Measurements from ENCODE around the gene ACVR1.

ACVR1 gene

DNA sequence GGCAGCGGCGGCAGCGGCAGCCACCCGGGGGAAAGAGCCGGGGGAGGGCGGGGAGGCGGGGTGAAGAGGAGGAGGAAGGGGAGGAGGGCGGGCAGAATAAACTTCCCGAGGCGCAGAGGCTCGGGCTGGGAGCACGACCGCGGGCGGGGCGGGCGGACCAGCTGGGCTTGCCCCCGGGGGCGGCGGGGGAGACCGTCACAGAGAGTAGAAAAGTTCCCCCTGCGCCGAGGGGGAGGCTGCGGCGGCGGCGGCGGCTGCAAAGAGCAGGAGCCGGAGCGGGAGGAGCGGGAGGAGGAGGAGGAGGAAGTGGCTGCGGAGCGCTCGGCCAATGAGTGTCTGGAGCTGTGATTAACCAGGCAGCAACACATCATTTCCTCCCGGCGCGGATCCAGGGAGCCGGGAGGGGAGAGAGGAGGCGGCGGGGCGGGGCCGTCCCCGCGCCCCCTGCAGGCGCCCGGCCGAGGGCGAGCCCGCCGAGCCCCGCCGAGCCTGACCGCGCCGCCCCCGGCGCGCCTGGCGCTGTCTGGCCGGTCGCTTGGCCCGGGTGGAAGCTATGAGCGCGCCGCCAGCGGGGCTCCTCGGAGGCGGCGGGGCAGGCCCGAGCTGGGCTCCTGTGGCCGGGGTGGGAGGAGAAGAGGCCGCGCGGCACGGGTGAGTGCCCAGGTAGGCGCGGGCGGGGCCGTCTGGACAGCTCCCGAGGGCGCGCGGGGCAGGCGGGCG lies at the start of gene ACVR1:
Gene ACVR1, minus strand, starts transcription at position 265 of the 720 bp plus-strand sequence. CDS start 76,837 bp downstream, outside the sequence.
- peak within 1 kb of the TSS; percentile 63 for H3K4me3 ChIP-seq (ENCODE audit: low read depth, low read length)
- peak; percentile 14; the same call in 1 of the 2 replicates for TF ChIP-seq CTCF (IDR thresholded peaks at IDR 0.05; ENCODE audit: control insufficient read depth, extremely low read depth, insufficient read depth)
- DNase-seq (ENCODE audit: low read depth), result peak; percentile 89

- DNase-seq (ENCODE audit: low read depth), result no peak
- no peak for TF ChIP-seq CTCF (IDR thresholded peaks at IDR 0.05; ENCODE audit: control insufficient read depth, extremely low read depth, insufficient read depth)
- H3K4me3 ChIP-seq (ENCODE audit: low read depth, low read length), result no peak overlapping the region
Observed at GRCh38 chr2:157925071-157925470, 48.9 kb upstream of the ACVR1 start.

- no peak overlapping the region for H3K4me3 ChIP-seq (ENCODE audit: low read depth, low read length)
- no peak for DNase-seq (ENCODE audit: low read depth)
- TF ChIP-seq CTCF (IDR thresholded peaks at IDR 0.05; ENCODE audit: control insufficient read depth, extremely low read depth, insufficient read depth), result no peak
Observed at GRCh38 chr2:157923598-157924217, 47.6 kb upstream of the ACVR1 start.

GRCh38 chr2:157922815-157923214 lies 46.7 kb upstream of the ACVR1 start:
- no peak for TF ChIP-seq CTCF (IDR thresholded peaks at IDR 0.05; ENCODE audit: control insufficient read depth, extremely low read depth, insufficient read depth)
- no peak overlapping the region for H3K4me3 ChIP-seq (ENCODE audit: low read depth, low read length)
- DNase-seq (ENCODE audit: low read depth), result no peak

DNA sequence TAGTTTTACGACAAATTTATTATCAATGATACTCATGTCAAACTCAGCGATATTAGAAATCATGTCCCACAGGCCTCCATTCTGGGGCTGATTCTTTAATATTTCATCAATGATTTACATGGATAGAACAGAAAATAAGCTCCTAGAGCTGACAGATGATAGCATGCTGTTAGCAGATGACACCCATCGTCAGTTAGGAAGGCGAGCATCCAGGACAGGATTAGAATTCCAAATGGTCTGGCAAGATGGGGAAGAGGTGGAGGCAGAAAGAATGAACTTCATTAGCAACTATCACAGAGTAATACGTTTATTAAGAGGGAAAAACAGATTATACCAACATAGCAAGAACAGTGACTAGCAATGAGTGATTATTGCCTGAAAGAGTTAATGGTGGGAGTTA lies 46.2 kb upstream of the ACVR1 start:
- TF ChIP-seq CTCF (IDR thresholded peaks at IDR 0.05; ENCODE audit: control insufficient read depth, extremely low read depth, insufficient read depth), result no peak
- no peak for DNase-seq (ENCODE audit: low read depth)

DNA sequence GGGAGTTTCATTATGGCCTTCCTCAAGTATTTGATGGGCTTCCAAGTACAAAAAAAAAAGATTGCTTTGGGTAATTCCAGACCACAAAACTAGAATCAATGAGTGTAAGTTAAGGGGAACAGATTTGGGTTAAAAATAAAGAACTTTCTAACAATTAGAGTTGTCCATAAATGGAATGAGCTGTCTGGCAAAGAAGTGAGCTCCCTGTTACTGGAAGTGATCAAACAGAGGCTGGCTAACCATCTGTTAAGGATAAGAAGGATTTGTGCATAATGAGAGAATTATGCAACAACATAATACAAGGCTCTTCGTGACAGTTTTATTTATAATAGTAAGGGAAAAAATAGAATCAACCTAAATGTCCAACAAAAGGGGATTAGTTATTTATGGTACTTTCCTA lies 44.6 kb upstream of the ACVR1 start:
- no peak for DNase-seq (ENCODE audit: low read depth)
- no peak for TF ChIP-seq CTCF (IDR thresholded peaks at IDR 0.05; ENCODE audit: control insufficient read depth, extremely low read depth, insufficient read depth)
- no peak overlapping the region for H3K4me3 ChIP-seq (ENCODE audit: low read depth, low read length)

More for the DNA sequence above, 46.2 kb upstream of the ACVR1 start:
- H3K4me3 ChIP-seq (ENCODE audit: low read depth, low read length), result no peak overlapping the region

All from LNCaP clone FGC (cell line).